ENCODE results near the gene EPHA5. TPM values are rescaled to one million over a fixed set of nuclear protein-coding genes. Genes with fewer than 3 reads are reported as not detected.
A peak's percentile ranks its signal among the peaks of the same experiment; 100 is the strongest.

Gene EPHA5
- total RNA-seq, 1 experiment from 2014 or later: 1.9 TPM

- Histone ChIP-seq H3K36me3 (ENCODE audit: control insufficient read depth, insufficient read depth, low read length) (no peaks in the 10 kb centered on the region), H3K4me3 (ENCODE audit: low read depth in 2 of 2, low read length in 2 of 2) (peak overlapping the region; percentile 47 to 53; a peak in 2 of 4 replicates), H3K9me3 (ENCODE audit: control insufficient read depth, insufficient read depth, low read depth, low read length) (no peaks in the 10 kb centered on the region), H3K4me1 (ENCODE audit: control insufficient read depth, insufficient read depth, low read length) (no peaks in the 10 kb centered on the region; the same call in 1 of the 2 replicates), H3K27me3 (ENCODE audit: control insufficient read depth, insufficient read depth, low read length) (no peaks in the 10 kb centered on the region), H3K27ac (ENCODE audit: low read length) (no peak overlapping the region)
- no peak for DNase-seq (ENCODE audit: low read depth, low spot score)
- BruUV-seq (replicated peaks): no TSS peak
- CTCF ChIA-PET: interaction anchor here (0.6 to 0.7 kb wide), 2 partner anchors 57 to 1453 kb away, joined by 5 read pairs; no protein-coding TSS in a partner anchor
- no peak for TF ChIP-seq REST (IDR thresholded peaks at IDR 0.05; ENCODE audit: insufficient read depth in 1 of 2, low read depth in 2 of 2, low read length in 1 of 2)
- TF ChIP-seq TCF7L2 (IDR thresholded peaks at IDR 0.05; ENCODE audit: low read depth, low read length): no peak
- TF ChIP-seq SIN3A (IDR thresholded peaks at IDR 0.05; ENCODE audit: borderline replicate concordance, insufficient read depth, low read depth, low read length): no peak
- no peak for TF ChIP-seq POLR2AphosphoS5 (IDR thresholded peaks at IDR 0.05; ENCODE audit: low read depth, low read length)
- TF ChIP-seq CTCF (IDR thresholded peaks at IDR 0.05): no peak
- intact Hi-C loops (cut with micrococcal nuclease; ENCODE audit: unreplicated experiment): no loop called here
- in situ Hi-C loops (cut with HindIII; ENCODE audit: low pct_unique_long_range_greater_than_20kb, low sequenced_read_pairs): no loop called here
- no peak for ATAC-seq
- POLR2A ChIA-PET: no interaction called here
These were observed 1.8 kb downstream of the EPHA5 start for GRCh38 chr4:65668201-65669089.

GRCh38 chr4:65667506-65668041 lies 2.7 kb downstream of the EPHA5 start:
- intact Hi-C loops (cut with micrococcal nuclease; ENCODE audit: unreplicated experiment): no loop called here
- H3K4me1 ChIP-seq (ENCODE audit: control insufficient read depth, insufficient read depth, low read length): no peaks in the 10 kb centered on the region; the same call in 1 of the 2 replicates
- no peak overlapping the region for H3K27ac ChIP-seq (ENCODE audit: low read length)
- ChIA-PET CTCF (interaction anchor here (0.6 to 0.7 kb wide), 2 partner anchors 56 to 1453 kb away, joined by 5 read pairs; no protein-coding TSS in a partner anchor), POLR2A (no interaction called here)
- in situ Hi-C loops (cut with HindIII; ENCODE audit: low pct_unique_long_range_greater_than_20kb, low sequenced_read_pairs): no loop called here
- H3K36me3 ChIP-seq (ENCODE audit: control insufficient read depth, insufficient read depth, low read length): no peaks in the 10 kb centered on the region
- DNase-seq (ENCODE audit: low read depth, low spot score) (no peak), ATAC-seq (no peak)
- H3K4me3 ChIP-seq (ENCODE audit: low read depth in 2 of 2, low read length in 2 of 2): no peak overlapping the region; a peak in 1 of 4 replicates
- H3K9me3 ChIP-seq (ENCODE audit: control insufficient read depth, insufficient read depth, low read depth, low read length): no peaks in the 10 kb centered on the region
- no TSS peak for BruUV-seq (replicated peaks)
- H3K27me3 ChIP-seq (ENCODE audit: control insufficient read depth, insufficient read depth, low read length): no peaks in the 10 kb centered on the region
- TF ChIP-seq TCF7L2 (IDR thresholded peaks at IDR 0.05; ENCODE audit: low read depth, low read length) (no peak), REST (IDR thresholded peaks at IDR 0.05; ENCODE audit: insufficient read depth in 1 of 2, low read depth in 2 of 2, low read length in 1 of 2) (no peak), CTCF (IDR thresholded peaks at IDR 0.05) (no peak), SIN3A (IDR thresholded peaks at IDR 0.05; ENCODE audit: borderline replicate concordance, insufficient read depth, low read depth, low read length) (no peak), POLR2AphosphoS5 (IDR thresholded peaks at IDR 0.05; ENCODE audit: low read depth, low read length) (no peak)
